GM23338 (cell line): ENCODE results near the gene RFWD3. TPM values are rescaled to one million over a fixed set of nuclear protein-coding genes. Genes with fewer than 3 reads are reported as not detected.
A peak's percentile ranks its signal among the peaks of the same experiment; 100 is the strongest.

Experiments used
- ATAC-seq: fragments of 200-7000 bp; cut with Tn5 transposase; 3 replicates; pipeline ENCODE4 v1.9.1; 2020
- DNase-seq: peaks from one replicate; pipeline ENCODE4 v3.0.0-alpha.2; 2015; ENCODE audit warnings: low spot score
- H2AFZ ChIP-seq: fragments of 200-600 bp; sonication (generic); 2 replicates; pipeline ENCODE4 v1.8.0; 2016; ENCODE audit warnings: antibody characterized with exemption, mild to moderate bottlenecking, moderate library complexity
- H3F3A ChIP-seq: fragments of 200-600 bp; sonication (generic); replicated peaks from 2 replicates; pipeline ENCODE4 v1.8.0; 2017; ENCODE audit warnings: antibody characterized with exemption, mixed run types, low read depth
- H3K27ac ChIP-seq: fragments of 200-600 bp; sonication (generic); 2 replicates; pipeline ENCODE4 v1.6.1; 2016; ENCODE audit warnings: low read depth
- H3K27me3 ChIP-seq: fragments of 200-600 bp; sonication (generic); 2 replicates; pipeline ENCODE4 v1.8.0; 2016; ENCODE audit warnings: mild to moderate bottlenecking, mixed run types, moderate library complexity; ENCODE audit not compliant: insufficient read depth
- H3K36me3 ChIP-seq: fragments of 200-600 bp; sonication (generic); 2 replicates; pipeline ENCODE4 v1.8.0; 2016; ENCODE audit warnings: mild to moderate bottlenecking; ENCODE audit not compliant: insufficient read depth
- H3K4me1 ChIP-seq: fragments of 200-600 bp; sonication (generic); 2 replicates; pipeline ENCODE4 v1.8.0; 2016; ENCODE audit warnings: mild to moderate bottlenecking, moderate library complexity; ENCODE audit not compliant: insufficient read depth
- H3K4me2 ChIP-seq: fragments of 200-600 bp; sonication (generic); 2 replicates; pipeline ENCODE4 v1.7.1; 2017; ENCODE audit warnings: mixed run types
- H3K4me3 ChIP-seq: fragments of 200-600 bp; sonication (generic); 2 replicates; pipeline ENCODE4 v1.6.1; 2016; ENCODE audit warnings: mixed run types
- H3K79me2 ChIP-seq: fragments of 200-600 bp; sonication (generic); replicated peaks from 2 replicates; pipeline ENCODE4 v1.8.0; 2017; ENCODE audit warnings: mild to moderate bottlenecking; ENCODE audit not compliant: insufficient read depth
- H3K9me2 ChIP-seq: fragments of 200-600 bp; sonication (generic); 2 replicates; pipeline ENCODE4 v1.8.0; 2017; ENCODE audit not compliant: insufficient read depth
- H4K20me1 ChIP-seq: fragments of 200-600 bp; sonication (generic); replicated peaks from 2 replicates; pipeline ENCODE4 v1.8.0; 2017; ENCODE audit warnings: mild to moderate bottlenecking; ENCODE audit not compliant: insufficient read depth
- H3K27ac Mint-ChIP-seq: 2 replicates; pipeline ENCODE4 v1.8.0; 2020; ENCODE audit warnings: inconsistent platforms, mild to moderate bottlenecking, moderate library complexity, mixed read lengths
- H3K27me3 Mint-ChIP-seq: 3 replicates; pipeline ENCODE4 v1.8.0; 2022; ENCODE audit warnings: low read depth, mild to moderate bottlenecking, moderate library complexity, mixed read lengths, inconsistent platforms; ENCODE audit not compliant: insufficient read depth, poor library complexity
- H3K36me3 Mint-ChIP-seq: 3 replicates; pipeline ENCODE4 v1.8.0; 2021; ENCODE audit warnings: low read depth, mild to moderate bottlenecking, inconsistent platforms, moderate library complexity, mixed read lengths
- H3K4me1 Mint-ChIP-seq: 3 replicates; pipeline ENCODE4 v1.8.0; 2020; ENCODE audit warnings: mild to moderate bottlenecking, inconsistent platforms, mixed read lengths
- H3K4me3 Mint-ChIP-seq: 3 replicates; pipeline ENCODE4 v1.8.0; 2021; ENCODE audit warnings: moderate library complexity, mild to moderate bottlenecking, inconsistent platforms, mixed read lengths
- H3K9me3 Mint-ChIP-seq: 3 replicates; pipeline ENCODE4 v1.8.0; 2020; ENCODE audit warnings: moderate library complexity, mild to moderate bottlenecking, inconsistent platforms, mixed read lengths
- CREB1 ChIP-seq: fragments of 250-450 bp; sonication (Bioruptor Pico); IDR thresholded peaks from 2 replicates; pipeline ENCODE4 v1.5.0; 2020; ENCODE audit warnings: low read depth, mild to moderate bottlenecking, moderate library complexity
- ETS1 ChIP-seq: IDR thresholded peaks from 2 replicates; pipeline ENCODE4 v1.6.1; 2016; ENCODE audit warnings: antibody characterized with exemption
- EZH2 ChIP-seq: fragments of 200-600 bp; sonication (generic); IDR thresholded peaks from one replicate; pipeline ENCODE4 v1.8.0; 2017; ENCODE audit warnings: antibody characterized with exemption, mild to moderate bottlenecking, low read depth; ENCODE audit not compliant: unreplicated experiment
- EZH2phosphoT487 ChIP-seq: fragments of 200-600 bp; sonication (generic); IDR thresholded peaks from one replicate; pipeline ENCODE4 v1.8.1; 2018; ENCODE audit warnings: antibody characterized with exemption; ENCODE audit not compliant: unreplicated experiment
- JUNB ChIP-seq: IDR thresholded peaks from one replicate; pipeline ENCODE4 v1.6.1; 2016; ENCODE audit warnings: antibody characterized with exemption; ENCODE audit not compliant: unreplicated experiment
- NANOG ChIP-seq: IDR thresholded peaks from 2 replicates; pipeline ENCODE4 v1.6.1; 2016; ENCODE audit warnings: antibody characterized with exemption, borderline replicate concordance
- POLR2AphosphoS5 ChIP-seq: IDR thresholded peaks from 2 replicates; pipeline ENCODE4 v1.6.1; 2016; ENCODE audit warnings: antibody characterized with exemption, low read depth
- STAT1 ChIP-seq: IDR thresholded peaks from one replicate; pipeline ENCODE4 v1.6.1; 2016; ENCODE audit warnings: antibody characterized with exemption; ENCODE audit not compliant: unreplicated experiment
- ZNF114 ChIP-seq: fragments of 250-450 bp; sonication (Bioruptor Pico); IDR thresholded peaks from 2 replicates; pipeline ENCODE4 v1.5.0; 2020; ENCODE audit warnings: mild to moderate bottlenecking, moderate library complexity
- ZNF462 ChIP-seq: fragments of 250-450 bp; sonication (Bioruptor Pico); IDR thresholded peaks from 2 replicates; pipeline ENCODE4 v1.5.0; 2020; ENCODE audit warnings: mild to moderate bottlenecking, moderate library complexity
- polyA plus RNA-seq: library from polyadenylated mRNA; unstranded; fragments of >200 nt; fragmentation: Nextera tagmentation; extraction: Ambion mirVana; gene quantifications from 2 replicates; pipeline ENCODE4 v1.2.1, GENCODE V29; 2016
- total RNA-seq: library from RNA; depleted of rRNA; stranded (reverse); fragments of >200 nt; shearing (Covaris generic); gene quantifications from 2 replicates; pipeline ENCODE4 v1.2.3, GENCODE V29; 2014

The RFWD3 gene
- total and polyA plus RNA-seq, 2 experiments from 2014 or later = 27.6 to 113 TPM

- H3K36me3 Mint-ChIP-seq = peaks cover 11% of the 10 kb centered on the region; the same call in 2 of the 3 replicates
- Histone ChIP-seq H3F3A (no peaks in the 10 kb centered on the region), H3K4me1 (no peaks in the 10 kb centered on the region; the same call in 1 of the 2 replicates), H3K27me3 (no peaks in the 10 kb centered on the region), H2AFZ (no peak overlapping the region), H3K36me3 (no peaks in the 10 kb centered on the region), H3K9me2 (no peaks in the 10 kb centered on the region), H3K4me2 (no peak overlapping the region), H4K20me1 (peaks cover 42% of the 10 kb centered on the region; the same call in 1 of the 2 replicates), H3K27ac (peak overlapping the region; percentile 80; the same call in 1 of the 2 replicates), H3K79me2 (peaks cover 100% of the 10 kb centered on the region), H3K4me3 (no peak overlapping the region)
- DNase-seq (no peak), ATAC-seq (no peak)
- H3K27me3 Mint-ChIP-seq = peaks cover 5% of the 10 kb centered on the region
- no peak overlapping the region; the same call in 1 of the 2 replicates for H3K27ac Mint-ChIP-seq
- peaks cover 4% of the 10 kb centered on the region; the same call in 2 of the 3 replicates for H3K4me1 Mint-ChIP-seq
- no peak for TF ChIP-seq POLR2AphosphoS5
- TF ChIP-seq EZH2phosphoT487 = no peak
- no peak for TF ChIP-seq ETS1
- no peak for TF ChIP-seq EZH2
- no peak for TF ChIP-seq CREB1 (CRISPR knock-in tag)
- no peak for TF ChIP-seq ZNF114 (CRISPR knock-in tag)
- no peak for TF ChIP-seq JUNB
- TF ChIP-seq ZNF462 (CRISPR knock-in tag) = no peak
- no peak for TF ChIP-seq STAT1
- TF ChIP-seq NANOG = no peak
- H3K4me3 Mint-ChIP-seq = no peak overlapping the region
- H3K9me3 Mint-ChIP-seq = no peaks in the 10 kb centered on the region
Observed at GRCh38 chr16:74592847-74593246, 73.8 kb downstream of the RFWD3 start.
